HEK293T (cell line): ENCODE results near the gene KMT2B.
A peak's percentile ranks its signal among the peaks of the same experiment; 100 is the strongest.

Experiments
- HDGF ChIP-seq: fragments of 450-650 bp; IDR thresholded peaks from 2 replicates; pipeline ENCODE4 v1.6.1; 2017; ENCODE audit warnings: antibody characterized with exemption, borderline replicate concordance
- PKNOX1 ChIP-seq: fragments of 450-650 bp; IDR thresholded peaks from 2 replicates; pipeline ENCODE4 v1.6.1; 2016
- SUZ12 ChIP-seq: fragments of 450-650 bp; IDR thresholded peaks from 2 replicates; pipeline ENCODE4 v1.6.1; 2016; ENCODE audit warnings: mild to moderate bottlenecking
- ZNF384 ChIP-seq: fragments of 450-650 bp; IDR thresholded peaks from 2 replicates; pipeline ENCODE4 v1.6.1; 2016

GRCh38 chr19:35693835-35694599 lies 23.8 kb upstream of the KMT2B start:
- TF ChIP-seq PKNOX1 (peak; percentile 66), ZNF384 (no peak), HDGF (no peak), SUZ12 (no peak)
